ENCODE measurements around the gene FFAR2. TPM values are rescaled to one million over a fixed set of nuclear protein-coding genes. Genes with fewer than 3 reads are reported as not detected.
A peak's percentile ranks its signal among the peaks of the same experiment; 100 is the strongest.

FFAR2 gene
- total RNA-seq, 5 donors from 2014 or later (not counting 1 experiment from before 2014, with no cell fraction given) = not detected

DNA sequence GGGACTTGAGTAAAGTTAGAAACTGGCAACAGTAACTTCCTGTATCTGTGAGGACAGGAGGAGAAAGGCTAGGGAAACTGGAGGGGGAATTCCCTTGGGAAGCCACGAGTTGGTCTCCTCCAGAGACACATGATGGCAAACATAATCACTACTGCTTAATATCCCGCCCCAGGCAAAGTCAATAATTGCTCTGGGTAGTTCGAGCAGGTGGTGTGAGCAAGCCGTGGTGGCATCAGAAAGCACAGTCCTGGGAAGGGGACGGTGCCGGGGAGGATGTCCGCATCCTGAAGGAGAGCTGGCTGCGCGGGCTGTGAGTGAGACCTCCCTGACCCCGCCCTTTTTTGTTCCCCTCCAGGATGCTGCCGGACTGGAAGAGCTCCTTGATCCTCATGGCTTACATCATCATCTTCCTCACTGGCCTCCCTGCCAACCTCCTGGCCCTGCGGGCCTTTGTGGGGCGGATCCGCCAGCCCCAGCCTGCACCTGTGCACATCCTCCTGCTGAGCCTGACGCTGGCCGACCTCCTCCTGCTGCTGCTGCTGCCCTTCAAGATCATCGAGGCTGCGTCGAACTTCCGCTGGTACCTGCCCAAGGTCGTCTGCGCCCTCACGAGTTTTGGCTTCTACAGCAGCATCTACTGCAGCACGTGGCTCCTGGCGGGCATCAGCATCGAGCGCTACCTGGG lies 1.4 kb downstream of the FFAR2 start:
- peaks cover 0 to 12% of the 10 kb centered on the region in 2 experiments for H3K27me3 ChIP-seq (replicated peaks in 1 of 2; ENCODE audit: control insufficient read depth in 2 of 2, extremely low read depth in 1 of 2, insufficient read depth in 2 of 2, low read length in 1 of 2)

DNA sequence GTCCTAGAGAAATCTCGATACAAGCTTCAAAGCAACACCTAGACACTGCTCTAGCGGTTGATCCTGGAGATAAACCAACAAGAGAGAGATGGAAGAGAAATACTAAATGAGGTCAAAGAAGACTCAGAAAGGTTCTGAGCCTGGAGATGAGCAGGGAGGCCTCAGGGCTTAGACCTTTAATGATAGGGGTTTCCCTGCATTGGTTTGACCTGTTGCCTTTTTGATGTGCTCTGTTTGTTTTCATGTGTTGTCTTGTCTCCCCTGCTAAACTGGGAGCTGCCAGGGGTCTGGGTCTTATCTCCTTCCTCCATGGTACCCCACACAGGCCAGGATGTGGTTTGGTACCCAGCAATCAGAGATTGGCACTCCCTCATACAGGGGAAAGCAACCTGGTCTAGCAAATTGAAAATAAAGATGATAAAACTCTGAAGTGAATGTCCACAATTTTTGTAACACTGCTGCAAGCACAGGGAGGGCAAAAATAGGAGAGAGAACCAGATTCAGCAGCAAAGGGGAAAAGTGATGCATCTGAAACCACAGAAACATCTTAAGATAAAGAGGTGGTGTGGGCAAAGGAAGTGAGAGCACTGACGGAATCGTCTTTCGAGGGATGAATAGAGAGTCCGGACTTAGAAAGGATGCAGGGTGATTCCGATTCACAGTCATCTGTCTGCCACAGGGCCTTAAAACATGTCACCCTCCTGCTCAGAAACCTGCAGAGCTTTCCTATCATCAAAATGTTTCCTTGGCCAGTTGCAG lies 3.5 kb downstream of the FFAR2 start:
- H3K27ac ChIP-seq (ENCODE audit: low read length) = peak overlapping the region; percentile 44
- CTCF ChIA-PET = interaction anchor here in 1 of 2 donors (0.6 to 2.1 kb wide), 3 partner anchors 8 to 195 kb away, joined by 3 to 7 read pairs (median 4); no protein-coding TSS in a partner anchor

More for the DNA sequence above, 1.4 kb downstream of the FFAR2 start:
- H3K27me3 Mint-ChIP-seq = peaks cover 6 to 16% of the 10 kb centered on the region in 2 donors
- H3K4me1 ChIP-seq (ENCODE audit: control insufficient read depth in 1 of 2, extremely low read depth in 1 of 2, insufficient read depth in 2 of 2, low read length in 2 of 2) = peaks cover 2 to 48% of the 10 kb centered on the region in 2 experiments
- no peak overlapping the region for H3K27ac ChIP-seq (ENCODE audit: low read length)
- no peak for ATAC-seq (replicated peaks in 1 of 4)
- H3K36me3 ChIP-seq (ENCODE audit: control insufficient read depth in 2 of 2, extremely low read depth in 1 of 2, insufficient read depth in 1 of 2, low read length in 1 of 2) = no peaks in the 10 kb centered on the region
- no peak overlapping the region for H3K4me3 Mint-ChIP-seq
- H3K27ac Mint-ChIP-seq = no peak overlapping the region
- no peaks in the 10 kb centered on the region for H3K36me3 Mint-ChIP-seq
- no peak for DNase-seq
- WGBS (ENCODE audit: insufficient coverage) = 89% methylated on average over 26 of the region's 27 CpGs
- ChIA-PET CTCF (interaction anchor here (0.6 to 2.1 kb wide), 2 partner anchors 13 to 593 kb away, joined by 4 to 7 read pairs; no protein-coding TSS in a partner anchor), POLR2A (no interaction called here)
- no peak overlapping the region for H3K4me3 ChIP-seq (ENCODE audit: control insufficient read depth in 1 of 2, extremely low read depth in 1 of 2, low read length in 1 of 2)
- no peaks in the 10 kb centered on the region for H3K9me3 ChIP-seq
- H3K9me3 Mint-ChIP-seq = no peaks in the 10 kb centered on the region
- peaks cover 41 to 66% (median 42%) of the 10 kb centered on the region in 3 donors for H3K4me1 Mint-ChIP-seq

GRCh38 chr19:35454663-35455062 lies 6.6 kb downstream of the FFAR2 start:
- no peak for ATAC-seq (replicated peaks in 1 of 4)
- Histone ChIP-seq H3K27me3 (replicated peaks in 1 of 2; ENCODE audit: control insufficient read depth in 2 of 2, extremely low read depth in 1 of 2, insufficient read depth in 2 of 2, low read length in 1 of 2) (peaks cover 0 to 8% of the 10 kb centered on the region in 2 experiments), H3K36me3 (ENCODE audit: control insufficient read depth in 2 of 2, extremely low read depth in 1 of 2, insufficient read depth in 1 of 2, low read length in 1 of 2) (no peaks in the 10 kb centered on the region), H3K27ac (ENCODE audit: low read length) (no peak overlapping the region), H3K9me3 (no peaks in the 10 kb centered on the region), H3K4me3 (ENCODE audit: control insufficient read depth in 1 of 2, extremely low read depth in 1 of 2, low read length in 1 of 2) (no peak overlapping the region), H3K4me1 (ENCODE audit: control insufficient read depth in 1 of 2, extremely low read depth in 1 of 2, insufficient read depth in 2 of 2, low read length in 2 of 2) (peaks cover 0 to 36% of the 10 kb centered on the region in 2 experiments)
- 86% methylated on average over 1 of the region's 2 CpGs for WGBS (ENCODE audit: insufficient coverage)
- H3K9me3 Mint-ChIP-seq = no peaks in the 10 kb centered on the region
- H3K36me3 Mint-ChIP-seq = no peaks in the 10 kb centered on the region
- DNase-seq = no peak
- H3K27me3 Mint-ChIP-seq = no peaks in the 10 kb centered on the region
- no peak overlapping the region for H3K27ac Mint-ChIP-seq
- peaks cover 29 to 65% (median 29%) of the 10 kb centered on the region in 3 donors for H3K4me1 Mint-ChIP-seq
- ChIA-PET POLR2A (no interaction called here), CTCF (interaction anchor here in 1 of 2 donors (0.6 kb wide), 1 partner anchor 9 kb away, joined by 7 read pairs; no protein-coding TSS in a partner anchor)
- H3K4me3 Mint-ChIP-seq = no peak overlapping the region

More for the DNA sequence above, 3.5 kb downstream of the FFAR2 start:
- H3K4me1 Mint-ChIP-seq = peaks cover 36 to 59% (median 37%) of the 10 kb centered on the region in 3 donors
- whole genome bisulfite sequencing (ENCODE audit: insufficient coverage) = 0% methylated on average over 1 of the region's 7 CpGs
- Histone ChIP-seq H3K4me3 (ENCODE audit: control insufficient read depth in 1 of 2, extremely low read depth in 1 of 2, low read length in 1 of 2) (no peak overlapping the region), H3K9me3 (no peaks in the 10 kb centered on the region), H3K4me1 (ENCODE audit: control insufficient read depth in 1 of 2, extremely low read depth in 1 of 2, insufficient read depth in 2 of 2, low read length in 2 of 2) (peaks cover 0 to 47% of the 10 kb centered on the region in 2 experiments), H3K27me3 (replicated peaks in 1 of 2; ENCODE audit: control insufficient read depth in 2 of 2, extremely low read depth in 1 of 2, insufficient read depth in 2 of 2, low read length in 1 of 2) (peaks cover 0 to 12% of the 10 kb centered on the region in 2 experiments), H3K36me3 (ENCODE audit: control insufficient read depth in 2 of 2, extremely low read depth in 1 of 2, insufficient read depth in 1 of 2, low read length in 1 of 2) (no peaks in the 10 kb centered on the region)
- H3K27me3 Mint-ChIP-seq = peaks cover 6 to 13% of the 10 kb centered on the region in 2 donors
- DNase-seq (peak in 5 of 35 experiments; percentile 6 to 42 (median 17)), ATAC-seq (replicated peaks in 1 of 4) (peak; percentile 50 to 75 (median 69))
- peak overlapping the region in 1 of 2 donors; percentile 69 for H3K27ac Mint-ChIP-seq
- H3K36me3 Mint-ChIP-seq = no peaks in the 10 kb centered on the region
- POLR2A ChIA-PET = interaction anchor here in 1 of 2 donors (0.5 kb wide), 1 partner anchor 150 kb away, joined by 6 read pairs; no protein-coding TSS in a partner anchor
- H3K4me3 Mint-ChIP-seq = no peak overlapping the region
- H3K9me3 Mint-ChIP-seq = no peaks in the 10 kb centered on the region

- POLR2A ChIA-PET = no interaction called here
- no peak overlapping the region for H3K4me3 ChIP-seq (ENCODE audit: control insufficient read depth in 1 of 2, extremely low read depth in 1 of 2, low read length in 1 of 2)
These were observed 7.7 kb downstream of the FFAR2 start for GRCh38 chr19:35455616-35456201.

GRCh38 chr19:35457173-35457572 lies 9.1 kb downstream of the FFAR2 start:
- ChIA-PET POLR2A (no interaction called here), CTCF (interaction anchor here in 1 of 2 donors (0.6 kb wide), 1 partner anchor 9 kb away, joined by 3 read pairs; no protein-coding TSS in a partner anchor)
- peaks cover 24 to 57% (median 26%) of the 10 kb centered on the region in 3 donors for H3K4me1 Mint-ChIP-seq
- H3K27ac Mint-ChIP-seq = no peak overlapping the region
- Histone ChIP-seq H3K27me3 (replicated peaks in 1 of 2; ENCODE audit: control insufficient read depth in 2 of 2, extremely low read depth in 1 of 2, insufficient read depth in 2 of 2, low read length in 1 of 2) (no peaks in the 10 kb centered on the region), H3K9me3 (no peaks in the 10 kb centered on the region), H3K4me3 (ENCODE audit: control insufficient read depth in 1 of 2, extremely low read depth in 1 of 2, low read length in 1 of 2) (no peak overlapping the region), H3K36me3 (ENCODE audit: control insufficient read depth in 2 of 2, extremely low read depth in 1 of 2, insufficient read depth in 1 of 2, low read length in 1 of 2) (no peaks in the 10 kb centered on the region), H3K4me1 (ENCODE audit: control insufficient read depth in 1 of 2, extremely low read depth in 1 of 2, insufficient read depth in 2 of 2, low read length in 2 of 2) (peaks cover 4 to 30% of the 10 kb centered on the region in 2 experiments), H3K27ac (ENCODE audit: low read length) (no peak overlapping the region)
- no peaks in the 10 kb centered on the region for H3K36me3 Mint-ChIP-seq
- no peak overlapping the region for H3K4me3 Mint-ChIP-seq
- DNase-seq (no peak), ATAC-seq (replicated peaks in 1 of 4) (no peak)
- WGBS (ENCODE audit: insufficient coverage) = 73% methylated on average over 5 of the region's 5 CpGs
- no peaks in the 10 kb centered on the region for H3K9me3 Mint-ChIP-seq
- H3K27me3 Mint-ChIP-seq = no peaks in the 10 kb centered on the region

More at GRCh38 chr19:35455616-35456201, 7.7 kb downstream of the FFAR2 start:
- no peaks in the 10 kb centered on the region for H3K9me3 Mint-ChIP-seq
- H3K36me3 Mint-ChIP-seq = no peaks in the 10 kb centered on the region
- H3K4me3 Mint-ChIP-seq = no peak overlapping the region
- no peak overlapping the region for H3K27ac Mint-ChIP-seq
- H3K27ac ChIP-seq (ENCODE audit: low read length) = no peak overlapping the region
- H3K27me3 Mint-ChIP-seq = no peaks in the 10 kb centered on the region
- peaks cover 31 to 62% (median 32%) of the 10 kb centered on the region in 3 donors for H3K4me1 Mint-ChIP-seq
- ATAC-seq (replicated peaks in 1 of 4) (no peak), DNase-seq (no peak)
- no peaks in the 10 kb centered on the region for H3K36me3 ChIP-seq (ENCODE audit: control insufficient read depth in 2 of 2, extremely low read depth in 1 of 2, insufficient read depth in 1 of 2, low read length in 1 of 2)
- H3K4me1 ChIP-seq (ENCODE audit: control insufficient read depth in 1 of 2, extremely low read depth in 1 of 2, insufficient read depth in 2 of 2, low read length in 2 of 2) = peaks cover 0 to 30% of the 10 kb centered on the region in 2 experiments
- WGBS (ENCODE audit: insufficient coverage) = 100% methylated on average over 1 of the region's 3 CpGs
- CTCF ChIA-PET = interaction anchor here in 1 of 2 donors (0.6 kb wide), 1 partner anchor 172 kb away, joined by 3 read pairs; no protein-coding TSS in a partner anchor
- H3K27me3 ChIP-seq (replicated peaks in 1 of 2; ENCODE audit: control insufficient read depth in 2 of 2, extremely low read depth in 1 of 2, insufficient read depth in 2 of 2, low read length in 1 of 2) = no peaks in the 10 kb centered on the region
- H3K9me3 ChIP-seq = no peaks in the 10 kb centered on the region

DNA sequence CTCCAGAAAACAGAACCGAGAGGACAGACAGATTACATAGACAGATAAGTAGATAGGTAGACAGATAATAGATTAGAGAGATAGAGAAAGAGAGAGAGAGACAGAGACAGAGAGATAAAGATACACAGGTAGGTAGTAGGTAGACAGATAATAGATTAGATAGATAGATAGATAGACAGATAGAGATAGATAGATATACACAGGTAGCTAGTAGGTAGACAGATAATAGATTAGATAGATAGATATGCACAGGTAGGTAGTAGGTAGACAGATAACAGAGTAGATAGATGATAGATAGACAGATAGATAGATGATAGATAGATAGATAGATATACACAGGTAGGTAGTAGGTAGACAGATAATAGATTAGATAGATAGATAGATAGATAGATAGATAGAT lies 10.1 kb downstream of the FFAR2 start:
- 100% methylated on average over 1 of the region's 1 CpG for WGBS (ENCODE audit: insufficient coverage)
- Mint-ChIP-seq H3K4me1 (peaks cover 33 to 60% (median 34%) of the 10 kb centered on the region in 3 donors), H3K9me3 (no peaks in the 10 kb centered on the region), H3K27ac (no peak overlapping the region), H3K27me3 (no peaks in the 10 kb centered on the region), H3K36me3 (no peaks in the 10 kb centered on the region), H3K4me3 (no peak overlapping the region)
- Histone ChIP-seq H3K9me3 (no peaks in the 10 kb centered on the region), H3K36me3 (ENCODE audit: control insufficient read depth in 2 of 2, extremely low read depth in 1 of 2, insufficient read depth in 1 of 2, low read length in 1 of 2) (no peaks in the 10 kb centered on the region), H3K27me3 (replicated peaks in 1 of 2; ENCODE audit: control insufficient read depth in 2 of 2, extremely low read depth in 1 of 2, insufficient read depth in 2 of 2, low read length in 1 of 2) (no peaks in the 10 kb centered on the region), H3K4me3 (ENCODE audit: control insufficient read depth in 1 of 2, extremely low read depth in 1 of 2, low read length in 1 of 2) (no peak overlapping the region), H3K27ac (ENCODE audit: low read length) (no peak overlapping the region), H3K4me1 (ENCODE audit: control insufficient read depth in 1 of 2, extremely low read depth in 1 of 2, insufficient read depth in 2 of 2, low read length in 2 of 2) (peaks cover 13 to 37% of the 10 kb centered on the region in 2 experiments)
- ChIA-PET POLR2A (no interaction called here), CTCF (no interaction called here)
- ATAC-seq (replicated peaks in 1 of 4) (no peak), DNase-seq (no peak)
